HCT116 (cell line): ENCODE data around the gene CHD1L. TPM values are rescaled to one million over a fixed set of nuclear protein-coding genes. Genes with fewer than 3 reads are reported as not detected.

Source experiments
- ATAC-seq: fragments of 200-7000 bp; cut with Tn5 transposase; 2 replicates; pipeline ENCODE4 v1.9.1; 2020; ENCODE audit warnings: mild to moderate bottlenecking, moderate library complexity
- BruUV-seq: library from RNA; stranded (reverse); fragments of 400-500 nt; replicated peaks from 2 replicates; lab custom pipeline; 2021; lab: Mats Ljungman, UMichigan
- CTCF ChIA-PET: fragments of 300-600 bp; sonication (Branson Sonifier 250); formaldehyde crosslinking; loops from one replicate; lab custom pipeline; 2021; ENCODE audit warnings: antibody characterized with exemption; lab: Charles Lee
- POLR2A ChIA-PET: fragments of 300-600, 350-600 bp; sonication (Branson Sonifier 250); formaldehyde crosslinking; loops from one replicate; lab custom pipeline; 2021; ENCODE audit warnings: antibody characterized with exemption; lab: Charles Lee
- RAD21 ChIA-PET, 2 experiments: fragments of 300-600 bp; sonication (Branson Sonifier 250); formaldehyde crosslinking; loops; one replicate each; lab custom pipeline; 2023; ENCODE audit warnings: low total read pairs in 2 of 2; ENCODE audit not compliant: uncharacterized antibody in 2 of 2, unreplicated experiment in 2 of 2, low non-redundant PET in 1 of 2; lab: Charles Lee
- DNase-seq: peaks from one replicate; pipeline ENCODE4 v3.0.0-alpha.2; 2010; ENCODE audit warnings: low read depth, low spot score
- H2AFZ ChIP-seq: fragments of 200-600 bp; shearing (Covaris generic), sonication (generic); 2 replicates; pipeline ENCODE4 v1.6.1; 2017; ENCODE audit warnings: low read depth, mixed run types, mixed read lengths, antibody characterized with exemption, low read length; ENCODE audit not compliant: poor library complexity, severe bottlenecking
- H3K27ac ChIP-seq: 2 replicates; pipeline ENCODE4 v1.5.1; 2012; ENCODE audit warnings: low read depth, low read length
- H3K27me3 ChIP-seq: fragments of 200-600 bp; sonication (generic); 2 replicates; pipeline ENCODE4 v1.6.1; 2016; ENCODE audit warnings: mixed run types, low read length, mixed read lengths; ENCODE audit not compliant: insufficient read depth
- H3K36me3 ChIP-seq, 2 experiments: fragments of 200-500 bp in 1 of 2; fragments of 200-600 bp in 1 of 2; sonication (Bioruptor generic) in 1 of 2; sonication (generic) in 1 of 2; 2 replicates each; pipeline versions ENCODE4 v1.5.1 to v1.6.1; 2014 to 2016; ENCODE audit warnings: low read length in 2 of 2, inconsistent platforms in 1 of 2, mixed read lengths in 1 of 2, mixed run types in 1 of 2; ENCODE audit not compliant: insufficient read depth in 2 of 2, control insufficient read depth in 1 of 2
- H3K4me1 ChIP-seq, 2 experiments: fragments of 200-600 bp in 1 of 2; sonication (generic) in 1 of 2; 2 replicates each; pipeline versions ENCODE4 v1.5.1 to v1.6.1; 2012 to 2017; ENCODE audit warnings: low read length in 2 of 2, inconsistent platforms in 1 of 2, mild to moderate bottlenecking in 1 of 2, mixed read lengths in 1 of 2, mixed run types in 1 of 2, moderate library complexity in 1 of 2; ENCODE audit not compliant: insufficient read depth in 2 of 2, control insufficient read depth in 1 of 2
- H3K4me2 ChIP-seq: fragments of 200-600 bp; sonication (generic); 2 replicates; pipeline ENCODE4 v1.6.1; 2017; ENCODE audit warnings: mixed run types, low read length, mixed read lengths
- H3K4me3 ChIP-seq, 2 experiments: fragments of 200-600 bp in 1 of 2; sonication (generic) in 1 of 2; replicated peaks in 1 of 2; 2 replicates each; pipeline ENCODE4 v1.5.1; 2011 to 2016; ENCODE audit warnings: low read length in 2 of 2, control low read depth in 1 of 2, low read depth in 1 of 2, mild to moderate bottlenecking in 1 of 2, mixed read lengths in 1 of 2, mixed run types in 1 of 2
- H3K79me2 ChIP-seq: fragments of 200-600 bp; sonication (generic); 2 replicates; pipeline ENCODE4 v1.6.1; 2017; ENCODE audit warnings: mild to moderate bottlenecking, mixed run types, low read length, moderate library complexity, mixed read lengths; ENCODE audit not compliant: insufficient read depth
- H3K9ac ChIP-seq: fragments of 200-600 bp; sonication (generic); 2 replicates; pipeline ENCODE4 v1.6.1; 2016; ENCODE audit warnings: low read length, mixed read lengths
- H3K9me2 ChIP-seq: fragments of 200-600 bp; sonication (generic), shearing (Covaris generic); 2 replicates; pipeline ENCODE4 v1.6.1; 2017; ENCODE audit warnings: mixed run types, mild to moderate bottlenecking, moderate library complexity; ENCODE audit not compliant: insufficient read depth
- H3K9me3 ChIP-seq, 2 experiments: fragments of 200-500 bp in 1 of 2; fragments of 200-600 bp in 1 of 2; sonication (Bioruptor generic) in 1 of 2; sonication (generic) in 1 of 2; 2 replicates each; pipeline ENCODE4 v1.6.1; 2014 to 2017; ENCODE audit warnings: low read length in 2 of 2, mixed read lengths in 2 of 2, inconsistent platforms in 1 of 2, low read depth in 1 of 2, mild to moderate bottlenecking in 1 of 2, mixed run types in 1 of 2, moderate library complexity in 1 of 2; ENCODE audit not compliant: control insufficient read depth in 1 of 2, insufficient read depth in 1 of 2
- H4K20me1 ChIP-seq: fragments of 200-600 bp; sonication (generic), shearing (Covaris generic); 2 replicates; pipeline ENCODE4 v1.6.1; 2017; ENCODE audit warnings: mixed run types, mild to moderate bottlenecking, moderate library complexity; ENCODE audit not compliant: insufficient read depth
- FOSL1 ChIP-seq: IDR thresholded peaks from 2 replicates; pipeline ENCODE4 v1.6.1; 2012; ENCODE audit warnings: low read depth
- POLR2A ChIP-seq: IDR thresholded peaks from 2 replicates; pipeline ENCODE4 v1.7.0; 2011; ENCODE audit warnings: borderline replicate concordance; ENCODE audit not compliant: insufficient read depth, insufficient read length; ENCODE audit errors: extremely low read depth
- POLR2AphosphoS5 ChIP-seq: IDR thresholded peaks from 2 replicates; pipeline ENCODE4 v1.6.1; 2011; ENCODE audit warnings: mild to moderate bottlenecking, low read depth, low read length, moderate library complexity
- ZNF274 ChIP-seq: fragments of 200-500 bp; sonication (Bioruptor generic); IDR thresholded peaks from 2 replicates; pipeline ENCODE4 v1.6.1; 2014; ENCODE audit warnings: mild to moderate bottlenecking, low read depth, low read length, inconsistent platforms
- intact Hi-C: fragments of 100-400 bp; cut with micrococcal nuclease; formaldehyde crosslinking; loops from 2 replicates; pipeline ENCODE4 v1.10.0; 2022
- total RNA-seq: library from RNA; stranded (reverse); gene quantifications from one replicate; pipeline ENCODE4 v1.2.1, GENCODE V29; 2021; ENCODE audit not compliant: unreplicated experiment
- TF ChIP-seq, protein P1 (sequence below): IDR thresholded peaks from 2 replicates; pipeline ENCODE4 v1.6.1; 2012

CHD1L gene
- total RNA-seq, 1 experiment from 2014 or later: 52.0 TPM

DNA sequence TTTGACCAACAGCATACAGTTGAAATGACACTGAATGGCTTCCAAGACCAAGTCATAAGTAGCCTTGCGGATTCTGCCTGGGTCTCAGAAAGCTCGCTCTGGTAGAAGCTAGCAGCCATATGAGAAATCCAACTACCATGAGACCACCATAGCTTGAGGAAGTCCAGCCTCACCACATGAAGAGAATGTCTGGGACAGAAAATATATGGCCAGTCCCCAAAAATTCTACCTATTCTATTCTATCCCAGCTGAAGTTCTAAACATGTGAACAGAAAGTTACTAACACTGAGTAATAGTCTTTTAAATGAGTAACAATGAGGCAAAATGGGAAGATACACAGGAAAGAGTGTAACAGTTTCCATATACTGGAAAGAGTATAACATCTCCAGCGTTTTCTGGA, 26.4 kb upstream of the CHD1L start:
- H3K4me3 ChIP-seq: no peak overlapping the region
- 0 out of 4 replicates have a peak, but pooled peaks cover 0 to 3% of the 10 kb centered on the region in 2 experiments for H3K4me1 ChIP-seq
- CTCF ChIA-PET: no interaction called here
- H3K27me3 ChIP-seq: no peaks in the 10 kb centered on the region
- H4K20me1 ChIP-seq: no peaks in the 10 kb centered on the region
- H3K79me2 ChIP-seq: no peaks in the 10 kb centered on the region
- no peak overlapping the region for H3K4me2 ChIP-seq
- POLR2A ChIA-PET: no interaction called here
- TF ChIP-seq, protein P1, sequence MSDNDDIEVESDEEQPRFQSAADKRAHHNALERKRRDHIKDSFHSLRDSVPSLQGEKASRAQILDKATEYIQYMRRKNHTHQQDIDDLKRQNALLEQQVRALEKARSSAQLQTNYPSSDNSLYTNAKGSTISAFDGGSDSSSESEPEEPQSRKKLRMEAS: no peak
- TF ChIP-seq ZNF274 (no peak), POLR2A (no peak), POLR2AphosphoS5 (no peak)
- no peak overlapping the region for H3K27ac ChIP-seq
- no peaks in the 10 kb centered on the region for H3K36me3 ChIP-seq
- no peaks in the 10 kb centered on the region for H3K9me3 ChIP-seq
- DNase-seq (no peak), ATAC-seq (no peak)
- intact Hi-C loops: no loop called here
- RAD21 ChIA-PET: no interaction called here
- no peaks in the 10 kb centered on the region for H3K9me2 ChIP-seq
- no peak overlapping the region for H3K9ac ChIP-seq
- no peak overlapping the region for H2AFZ ChIP-seq
- no TSS peak for BruUV-seq

DNA sequence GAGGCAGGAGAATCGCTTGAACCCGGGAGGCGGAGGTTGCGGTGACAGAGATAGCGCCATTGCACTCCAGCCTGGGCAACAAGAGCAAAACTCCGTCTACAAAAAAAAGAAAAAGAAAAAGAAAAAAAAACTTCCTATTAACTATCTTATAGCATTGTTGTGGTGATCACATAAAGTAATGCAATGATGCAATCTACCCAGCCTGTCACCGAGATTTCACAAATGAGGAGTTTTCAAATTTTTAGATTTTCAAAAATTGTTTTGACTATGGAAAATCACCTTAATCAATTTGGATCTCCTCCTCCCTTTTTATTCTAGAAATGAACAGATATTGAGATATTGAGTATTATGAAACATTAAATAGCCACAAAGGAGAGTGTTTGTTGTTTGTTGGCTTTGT, 25.3 kb upstream of the CHD1L start:
- TF ChIP-seq FOSL1: no peak
- H3K9me3 ChIP-seq: no peaks in the 10 kb centered on the region
- H3K4me2 ChIP-seq: no peak overlapping the region
- no peaks in the 10 kb centered on the region for H4K20me1 ChIP-seq
- no peaks in the 10 kb centered on the region for H3K36me3 ChIP-seq
- CTCF ChIA-PET: no interaction called here
- intact Hi-C loops: no loop called here
- no peaks in the 10 kb centered on the region for H3K79me2 ChIP-seq
- no peak overlapping the region for H3K9ac ChIP-seq
- H3K27ac ChIP-seq: no peak overlapping the region
- H3K9me2 ChIP-seq: no peaks in the 10 kb centered on the region
- DNase-seq: no peak
- BruUV-seq: no TSS peak
- ATAC-seq: no peak
- H3K4me1 ChIP-seq: 0 out of 4 replicates have a peak, but pooled peaks cover 0 to 3% of the 10 kb centered on the region in 2 experiments
- H3K27me3 ChIP-seq: no peaks in the 10 kb centered on the region
- RAD21 ChIA-PET: no interaction called here
- POLR2A ChIA-PET: no interaction called here
- H2AFZ ChIP-seq: no peak overlapping the region
- H3K4me3 ChIP-seq: no peak overlapping the region
